SU-DHL-6 (cell line): ENCODE data around the gene DCC.

ENCODE experiments used
- H2AFZ ChIP-seq: fragments of 200-600 bp; sonication (generic); 2 replicates; pipeline ENCODE4 v1.6.1; 2014; ENCODE audit warnings: low read depth, mild to moderate bottlenecking, moderate library complexity, mixed read lengths, antibody characterized with exemption, low read length; ENCODE audit not compliant: severe bottlenecking
- H3F3A ChIP-seq: fragments of 200-600 bp; shearing (Covaris generic); 2 replicates; pipeline ENCODE4 v1.6.0; 2016; ENCODE audit warnings: antibody characterized with exemption, mild to moderate bottlenecking; ENCODE audit not compliant: insufficient read depth
- H3K27ac ChIP-seq: fragments of 200-600 bp; sonication (generic); 2 replicates; pipeline ENCODE4 v1.5.1; 2016; ENCODE audit warnings: low read depth, mild to moderate bottlenecking, low read length, moderate library complexity, mixed read lengths
- H3K27me3 ChIP-seq: fragments of 200-600 bp; sonication (generic), shearing (Covaris generic); 2 replicates; pipeline ENCODE4 v1.6.0; 2014; ENCODE audit warnings: mild to moderate bottlenecking, low read length
- H3K36me3 ChIP-seq: fragments of 200-600 bp; sonication (generic); 2 replicates; pipeline ENCODE4 v1.6.1; 2014; ENCODE audit warnings: mild to moderate bottlenecking, low read length, mixed read lengths
- H3K4me2 ChIP-seq: fragments of 300-600, 200-600 bp; shearing (Covaris generic), sonication (generic); 2 replicates; pipeline ENCODE4 v1.6.0; 2014; ENCODE audit warnings: low read length, low read depth, mild to moderate bottlenecking; ENCODE audit not compliant: poor library complexity, severe bottlenecking
- H3K4me3 ChIP-seq: fragments of 200-600 bp; sonication (generic); 2 replicates; pipeline ENCODE4 v1.5.1; 2014; ENCODE audit warnings: antibody characterized with exemption, low read length, mild to moderate bottlenecking, mixed read lengths; ENCODE audit not compliant: insufficient read depth, poor library complexity, severe bottlenecking
- H3K79me2 ChIP-seq: fragments of 200-600 bp; sonication (generic); 2 replicates; pipeline ENCODE4 v1.6.1; 2014; ENCODE audit warnings: mild to moderate bottlenecking, low read length, moderate library complexity; ENCODE audit not compliant: insufficient read depth
- H3K9ac ChIP-seq: fragments of 200-600 bp; sonication (generic); 2 replicates; pipeline ENCODE4 v1.7.0; 2014; ENCODE audit warnings: mild to moderate bottlenecking, low read length
- H3K9me2 ChIP-seq: fragments of 200-600 bp; sonication (generic); replicated peaks from 2 replicates; pipeline ENCODE4 v1.6.1; 2014; ENCODE audit warnings: low read length; ENCODE audit not compliant: insufficient read depth
- H3K9me3 ChIP-seq: fragments of 200-600 bp; sonication (generic); 2 replicates; pipeline ENCODE4 v1.6.1; 2014; ENCODE audit warnings: low read length, mixed read lengths; ENCODE audit not compliant: insufficient read depth
- H4K20me1 ChIP-seq: fragments of 200-600 bp; sonication (generic); 2 replicates; pipeline ENCODE4 v1.6.1; 2014; ENCODE audit warnings: low read depth, mild to moderate bottlenecking, antibody characterized with exemption, low read length, moderate library complexity, mixed read lengths
- EZH2phosphoT487 ChIP-seq: fragments of 200-600 bp; sonication (generic), shearing (Covaris generic); conservative IDR thresholded peaks from 2 replicates; pipeline ENCODE4 v1.6.1; 2018; ENCODE audit warnings: mild to moderate bottlenecking, antibody characterized with exemption, low read length, moderate library complexity, mixed read lengths
- TF ChIP-seq, protein P1 (sequence below): fragments of 200-600 bp; sonication (generic); IDR thresholded peaks from one replicate; pipeline ENCODE4 v1.5.1; 2017; ENCODE audit warnings: antibody characterized with exemption, mild to moderate bottlenecking, low read length, moderate library complexity; ENCODE audit not compliant: insufficient read depth, poor library complexity, severe bottlenecking

The DCC gene

DNA sequence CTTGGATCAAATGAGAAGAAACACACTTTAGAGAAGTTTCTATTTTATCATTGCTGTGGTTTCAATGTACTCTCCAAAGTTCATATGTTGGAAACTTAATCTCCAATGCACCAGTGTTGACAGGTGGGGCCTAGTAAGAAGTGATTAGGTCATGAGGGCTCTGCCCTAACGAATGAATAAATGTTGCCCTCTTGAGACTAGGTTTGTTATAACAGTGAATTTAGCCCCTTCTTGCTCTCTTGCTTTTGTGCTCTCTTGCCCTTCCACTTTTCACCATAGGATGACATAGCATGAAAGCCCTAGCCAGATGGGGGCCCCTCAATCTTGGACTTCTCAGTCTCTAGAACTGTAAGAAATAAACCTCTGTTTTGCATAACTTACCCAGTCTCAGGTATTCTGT lies 664.8 kb downstream of the DCC start:
- TF ChIP-seq EZH2phosphoT487, result no peak
- TF ChIP-seq, protein P1, sequence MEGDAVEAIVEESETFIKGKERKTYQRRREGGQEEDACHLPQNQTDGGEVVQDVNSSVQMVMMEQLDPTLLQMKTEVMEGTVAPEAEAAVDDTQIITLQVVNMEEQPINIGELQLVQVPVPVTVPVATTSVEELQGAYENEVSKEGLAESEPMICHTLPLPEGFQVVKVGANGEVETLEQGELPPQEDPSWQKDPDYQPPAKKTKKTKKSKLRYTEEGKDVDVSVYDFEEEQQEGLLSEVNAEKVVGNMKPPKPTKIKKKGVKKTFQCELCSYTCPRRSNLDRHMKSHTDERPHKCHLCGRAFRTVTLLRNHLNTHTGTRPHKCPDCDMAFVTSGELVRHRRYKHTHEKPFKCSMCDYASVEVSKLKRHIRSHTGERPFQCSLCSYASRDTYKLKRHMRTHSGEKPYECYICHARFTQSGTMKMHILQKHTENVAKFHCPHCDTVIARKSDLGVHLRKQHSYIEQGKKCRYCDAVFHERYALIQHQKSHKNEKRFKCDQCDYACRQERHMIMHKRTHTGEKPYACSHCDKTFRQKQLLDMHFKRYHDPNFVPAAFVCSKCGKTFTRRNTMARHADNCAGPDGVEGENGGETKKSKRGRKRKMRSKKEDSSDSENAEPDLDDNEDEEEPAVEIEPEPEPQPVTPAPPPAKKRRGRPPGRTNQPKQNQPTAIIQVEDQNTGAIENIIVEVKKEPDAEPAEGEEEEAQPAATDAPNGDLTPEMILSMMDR, result no peak
- no peaks in the 10 kb centered on the region for H3K79me2 ChIP-seq
- H3K4me2 ChIP-seq, result no peak overlapping the region
- no peaks in the 10 kb centered on the region for H3K9me3 ChIP-seq
- H2AFZ ChIP-seq, result no peak overlapping the region
- no peak overlapping the region for H3K4me3 ChIP-seq
- no peaks in the 10 kb centered on the region for H3K27me3 ChIP-seq
- H3F3A ChIP-seq, result no peaks in the 10 kb centered on the region
- H3K9ac ChIP-seq, result no peak overlapping the region
- no peaks in the 10 kb centered on the region for H3K9me2 ChIP-seq
- H3K36me3 ChIP-seq, result no peaks in the 10 kb centered on the region
- H4K20me1 ChIP-seq, result no peaks in the 10 kb centered on the region
- no peak overlapping the region for H3K27ac ChIP-seq

DNA sequence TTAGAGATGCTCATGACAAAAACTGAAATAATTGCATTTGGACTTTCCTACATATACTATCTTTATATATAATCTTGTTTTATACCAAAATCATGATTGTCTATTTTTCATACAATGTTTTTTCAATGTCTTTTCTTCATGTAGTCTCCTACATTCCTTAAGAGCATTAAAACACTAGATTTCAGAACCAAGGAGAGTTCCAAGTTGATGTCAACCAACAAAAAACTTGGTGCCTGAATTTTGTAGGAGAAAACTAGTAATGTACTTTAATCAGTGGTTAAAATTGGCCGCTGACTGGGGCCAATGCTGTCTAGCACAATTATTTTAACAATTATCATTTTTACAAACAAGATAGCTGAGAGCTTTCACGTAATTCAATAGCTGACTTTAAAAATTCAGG lies 678.8 kb downstream of the DCC start:
- Histone ChIP-seq H3K79me2 (no peaks in the 10 kb centered on the region), H3K9ac (no peak overlapping the region), H3K9me3 (no peaks in the 10 kb centered on the region), H3K4me3 (no peak overlapping the region), H3K9me2 (peaks cover 3% of the 10 kb centered on the region; the same call in 1 of the 2 replicates), H3K4me2 (no peak overlapping the region), H4K20me1 (no peaks in the 10 kb centered on the region; the same call in 1 of the 2 replicates), H3K36me3 (no peaks in the 10 kb centered on the region), H2AFZ (no peak overlapping the region), H3F3A (no peaks in the 10 kb centered on the region), H3K27me3 (no peaks in the 10 kb centered on the region), H3K27ac (no peak overlapping the region)
- TF ChIP-seq EZH2phosphoT487, result no peak
- TF ChIP-seq, protein P1, result no peak

DNA sequence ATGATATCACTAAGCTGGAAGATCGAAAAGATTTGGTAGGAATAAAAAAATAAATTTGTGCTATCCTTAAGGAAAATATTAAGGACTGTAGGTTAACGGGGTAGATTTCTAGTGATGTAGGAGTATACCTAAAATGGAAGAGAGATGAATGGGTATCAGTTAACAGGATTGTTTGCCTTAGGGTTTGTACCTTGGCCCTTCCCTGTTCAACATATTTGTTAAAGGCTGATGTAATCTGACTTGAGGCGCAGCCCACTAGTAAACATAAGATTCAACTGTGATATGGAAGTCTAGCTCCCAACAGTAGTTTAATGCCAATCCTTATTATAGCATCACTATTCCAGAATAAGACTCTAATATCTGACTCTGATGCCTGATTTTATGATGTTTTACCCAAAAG lies 685.2 kb downstream of the DCC start:
- Histone ChIP-seq H3K79me2 (no peaks in the 10 kb centered on the region), H4K20me1 (no peaks in the 10 kb centered on the region), H3K27me3 (no peaks in the 10 kb centered on the region), H3K4me2 (no peak overlapping the region), H2AFZ (no peak overlapping the region), H3K9me2 (no peaks in the 10 kb centered on the region), H3K9me3 (no peaks in the 10 kb centered on the region), H3F3A (no peaks in the 10 kb centered on the region), H3K4me3 (no peak overlapping the region), H3K27ac (no peak overlapping the region), H3K36me3 (no peaks in the 10 kb centered on the region), H3K9ac (no peak overlapping the region)
- TF ChIP-seq, protein P1, result no peak

- Histone ChIP-seq H3K9me2 (no peaks in the 10 kb centered on the region), H3K36me3 (no peaks in the 10 kb centered on the region), H3K9ac (no peak overlapping the region), H3K4me2 (no peak overlapping the region), H2AFZ (no peak overlapping the region), H4K20me1 (no peaks in the 10 kb centered on the region), H3K9me3 (no peaks in the 10 kb centered on the region), H3F3A (no peaks in the 10 kb centered on the region), H3K27ac (no peak overlapping the region), H3K79me2 (no peaks in the 10 kb centered on the region), H3K27me3 (no peaks in the 10 kb centered on the region), H3K4me3 (no peak overlapping the region)
- TF ChIP-seq, protein P1, result no peak
- no peak for TF ChIP-seq EZH2phosphoT487
These were observed 688.6 kb downstream of the DCC start for GRCh38 chr18:53028565-53028964.
